ENCODE data around the gene MEIS1. TPM values are rescaled to one million over a fixed set of nuclear protein-coding genes. Genes with fewer than 3 reads are reported as not detected.

MEIS1 gene
- total RNA-seq, 1 experiment from 2014 or later = 4.4 TPM

DNA sequence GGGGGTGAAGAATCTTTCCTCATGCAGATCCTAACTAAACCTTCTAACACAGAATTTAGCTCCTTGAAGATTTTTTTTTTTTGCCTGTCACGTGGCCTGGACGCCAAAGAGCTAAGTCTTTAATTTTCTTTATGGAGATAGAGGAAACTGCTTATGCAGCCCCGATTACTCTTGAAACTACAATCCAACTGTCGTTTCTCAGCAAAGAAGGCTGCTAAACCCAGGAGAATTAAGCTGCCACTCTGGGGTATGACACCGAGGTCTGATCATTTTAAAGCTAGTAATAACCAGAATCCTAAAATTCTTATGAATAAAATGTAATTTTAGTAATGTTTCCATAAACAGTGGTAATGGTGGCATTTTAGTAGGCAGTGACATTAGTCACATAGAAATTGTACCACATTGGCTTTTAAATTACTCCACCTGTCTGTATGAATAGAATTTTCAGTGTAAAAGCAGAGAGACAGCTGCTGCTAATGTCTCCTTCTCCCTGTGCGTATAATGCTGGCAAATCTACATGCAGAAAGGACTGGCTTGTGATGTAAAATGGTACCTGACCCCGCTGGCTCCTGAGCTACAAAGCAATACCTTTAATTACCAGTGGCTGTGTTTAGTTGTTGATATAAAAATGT lies 86.5 kb downstream of the MEIS1 start:
- POLR2A ChIA-PET = interaction anchor here (0.6 to 0.9 kb wide), 2 partner anchors 45 to 1886 kb away, joined by 3 to 4 read pairs; no protein-coding TSS in a partner anchor
- Mint-ChIP-seq H3K9me3 (ENCODE audit: unreplicated experiment) (no peaks in the 10 kb centered on the region), H3K27ac (ENCODE audit: low read depth, unreplicated experiment) (no peak overlapping the region), H3K36me3 (ENCODE audit: insufficient read depth, unreplicated experiment) (peaks cover 13% of the 10 kb centered on the region), H3K4me3 (ENCODE audit: unreplicated experiment) (no peak overlapping the region), H3K4me1 (ENCODE audit: insufficient read depth, unreplicated experiment) (no peaks in the 10 kb centered on the region), H3K27me3 (ENCODE audit: insufficient read depth, unreplicated experiment) (no peaks in the 10 kb centered on the region)
- intact Hi-C loops (cut with micrococcal nuclease) = no loop called here
- DNase-seq (ENCODE audit: unreplicated experiment) = no peak
- BruUV-seq (replicated peaks) = no TSS peak
- CTCF ChIA-PET = interaction anchor here (0.6 kb wide), 1 partner anchor 1401 kb away, joined by 4 read pairs; no protein-coding TSS in a partner anchor
- TF ChIP-seq, protein P1, sequence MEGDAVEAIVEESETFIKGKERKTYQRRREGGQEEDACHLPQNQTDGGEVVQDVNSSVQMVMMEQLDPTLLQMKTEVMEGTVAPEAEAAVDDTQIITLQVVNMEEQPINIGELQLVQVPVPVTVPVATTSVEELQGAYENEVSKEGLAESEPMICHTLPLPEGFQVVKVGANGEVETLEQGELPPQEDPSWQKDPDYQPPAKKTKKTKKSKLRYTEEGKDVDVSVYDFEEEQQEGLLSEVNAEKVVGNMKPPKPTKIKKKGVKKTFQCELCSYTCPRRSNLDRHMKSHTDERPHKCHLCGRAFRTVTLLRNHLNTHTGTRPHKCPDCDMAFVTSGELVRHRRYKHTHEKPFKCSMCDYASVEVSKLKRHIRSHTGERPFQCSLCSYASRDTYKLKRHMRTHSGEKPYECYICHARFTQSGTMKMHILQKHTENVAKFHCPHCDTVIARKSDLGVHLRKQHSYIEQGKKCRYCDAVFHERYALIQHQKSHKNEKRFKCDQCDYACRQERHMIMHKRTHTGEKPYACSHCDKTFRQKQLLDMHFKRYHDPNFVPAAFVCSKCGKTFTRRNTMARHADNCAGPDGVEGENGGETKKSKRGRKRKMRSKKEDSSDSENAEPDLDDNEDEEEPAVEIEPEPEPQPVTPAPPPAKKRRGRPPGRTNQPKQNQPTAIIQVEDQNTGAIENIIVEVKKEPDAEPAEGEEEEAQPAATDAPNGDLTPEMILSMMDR (IDR thresholded peaks at IDR 0.05; ENCODE audit: unreplicated experiment) = no peak

DNA sequence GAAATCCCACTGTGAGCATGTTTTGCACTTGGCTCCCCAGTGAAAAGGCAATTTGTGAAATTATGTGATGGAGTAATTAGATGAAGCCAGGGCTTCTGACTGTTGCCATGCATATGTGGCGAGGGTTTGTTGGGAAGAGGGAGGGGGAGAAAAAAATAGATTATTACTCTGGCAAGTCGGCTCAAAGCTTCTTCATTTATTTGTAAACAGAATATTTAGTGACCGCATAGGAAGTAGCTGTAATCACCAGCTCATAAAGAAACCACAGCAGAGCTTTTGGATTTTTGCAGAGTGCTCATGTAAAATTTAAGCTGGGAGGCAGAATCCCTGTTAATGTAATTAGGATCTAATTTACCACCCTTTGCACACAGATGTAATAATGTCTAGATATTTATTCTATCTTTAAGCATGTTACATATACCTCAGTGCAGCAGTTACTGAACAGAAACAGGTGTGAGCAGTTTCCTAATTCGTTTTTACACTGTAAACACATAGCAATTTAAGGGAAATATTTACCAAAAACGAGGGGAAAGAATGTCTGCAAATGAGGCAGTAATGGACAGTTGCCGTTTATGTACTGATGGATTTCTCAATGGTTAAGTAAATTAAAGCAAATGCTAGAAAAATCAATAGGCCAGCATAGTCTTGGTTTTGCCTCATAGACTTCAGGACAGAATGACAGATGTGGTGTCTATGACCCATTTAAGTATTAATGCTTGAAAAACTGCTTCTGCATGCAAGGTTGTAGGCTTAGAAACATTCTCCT lies 87.9 kb downstream of the MEIS1 start:
- Mint-ChIP-seq H3K27ac (ENCODE audit: low read depth, unreplicated experiment) (no peak overlapping the region), H3K36me3 (ENCODE audit: insufficient read depth, unreplicated experiment) (peaks cover 17% of the 10 kb centered on the region), H3K4me3 (ENCODE audit: unreplicated experiment) (no peak overlapping the region), H3K9me3 (ENCODE audit: unreplicated experiment) (no peaks in the 10 kb centered on the region), H3K4me1 (ENCODE audit: insufficient read depth, unreplicated experiment) (no peaks in the 10 kb centered on the region), H3K27me3 (ENCODE audit: insufficient read depth, unreplicated experiment) (no peaks in the 10 kb centered on the region)
- intact Hi-C loops (cut with micrococcal nuclease) = no loop called here
- no TSS peak for BruUV-seq (replicated peaks)
- ChIA-PET CTCF (interaction anchor here (0.6 to 0.7 kb wide), 2 partner anchors 393 to 1126 kb away, joined by 3 read pairs; no protein-coding TSS in a partner anchor), POLR2A (interaction anchor here (0.9 kb wide), 1 partner anchor 10 kb away, joined by 3 read pairs; no protein-coding TSS in a partner anchor)
- TF ChIP-seq, protein P1 (IDR thresholded peaks at IDR 0.05; ENCODE audit: unreplicated experiment) = no peak
- DNase-seq (ENCODE audit: unreplicated experiment) = no peak

DNA sequence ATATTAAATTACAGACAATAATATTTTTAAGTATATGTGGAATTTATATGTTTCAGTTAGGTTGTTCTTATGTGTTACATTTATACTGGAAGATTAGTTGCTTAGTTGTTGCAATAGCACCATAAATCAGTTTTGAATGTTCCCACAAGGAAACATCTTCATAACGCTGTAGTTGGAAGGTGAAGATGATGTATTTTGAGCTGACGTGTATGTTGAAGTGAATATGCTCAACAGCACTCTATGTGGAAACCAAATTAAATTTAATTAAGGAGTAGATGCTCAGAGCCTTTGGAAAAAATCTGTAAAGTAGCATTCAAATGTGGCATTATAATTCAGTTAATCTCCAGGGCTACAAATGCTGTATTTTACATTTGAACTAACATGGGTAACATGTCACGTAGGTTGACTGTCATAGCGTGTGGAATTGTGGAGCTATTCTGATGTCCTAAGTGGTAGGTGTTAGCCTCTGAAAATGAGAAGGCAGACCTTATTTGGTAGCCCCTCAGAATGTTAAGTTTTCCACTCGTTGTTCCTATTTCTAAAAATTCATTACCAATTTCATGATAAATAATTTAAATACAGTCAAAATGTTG lies 88.5 kb downstream of the MEIS1 start:
- CTCF ChIA-PET = interaction anchor here (0.7 kb wide), 1 partner anchor 1125 kb away, joined by 3 read pairs; no protein-coding TSS in a partner anchor
- Mint-ChIP-seq H3K36me3 (ENCODE audit: insufficient read depth, unreplicated experiment) (peaks cover 13% of the 10 kb centered on the region), H3K27ac (ENCODE audit: low read depth, unreplicated experiment) (no peak overlapping the region), H3K4me1 (ENCODE audit: insufficient read depth, unreplicated experiment) (no peaks in the 10 kb centered on the region), H3K27me3 (ENCODE audit: insufficient read depth, unreplicated experiment) (no peaks in the 10 kb centered on the region), H3K9me3 (ENCODE audit: unreplicated experiment) (no peaks in the 10 kb centered on the region), H3K4me3 (ENCODE audit: unreplicated experiment) (no peak overlapping the region)
- no peak for DNase-seq (ENCODE audit: unreplicated experiment)
- TF ChIP-seq, protein P1 (IDR thresholded peaks at IDR 0.05; ENCODE audit: unreplicated experiment) = no peak
- BruUV-seq (replicated peaks) = no TSS peak
- intact Hi-C loops (cut with micrococcal nuclease) = no loop called here
- POLR2A ChIA-PET = no interaction called here

DNA sequence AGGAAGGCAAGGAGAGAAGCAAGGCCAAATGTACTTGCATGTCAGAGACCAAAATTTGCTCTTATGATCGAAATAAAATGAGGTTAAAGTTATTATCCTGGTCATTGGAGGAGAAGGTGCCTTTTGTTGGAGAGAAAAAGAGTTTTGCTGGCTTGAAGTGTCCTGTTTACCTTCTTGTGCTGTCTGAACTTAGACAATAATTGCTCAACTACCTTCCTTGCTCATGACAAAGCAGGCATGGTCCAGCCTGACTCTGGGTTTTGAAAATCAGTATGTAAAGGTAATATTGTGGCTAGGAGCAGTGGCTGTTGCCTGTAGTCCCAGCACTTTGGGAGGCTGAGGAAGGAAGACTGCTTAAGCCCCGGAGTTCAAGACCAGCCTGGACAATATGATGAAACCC lies 89.1 kb downstream of the MEIS1 start:
- no peaks in the 10 kb centered on the region for H3K4me1 Mint-ChIP-seq (ENCODE audit: insufficient read depth, unreplicated experiment)
- H3K27ac Mint-ChIP-seq (ENCODE audit: low read depth, unreplicated experiment) = no peak overlapping the region
- no peak overlapping the region for H3K4me3 Mint-ChIP-seq (ENCODE audit: unreplicated experiment)
- no TSS peak for BruUV-seq (replicated peaks)
- H3K36me3 Mint-ChIP-seq (ENCODE audit: insufficient read depth, unreplicated experiment) = peaks cover 19% of the 10 kb centered on the region
- CTCF ChIA-PET = no interaction called here
- H3K9me3 Mint-ChIP-seq (ENCODE audit: unreplicated experiment) = no peaks in the 10 kb centered on the region
- TF ChIP-seq, protein P1 (IDR thresholded peaks at IDR 0.05; ENCODE audit: unreplicated experiment) = no peak
- H3K27me3 Mint-ChIP-seq (ENCODE audit: insufficient read depth, unreplicated experiment) = no peaks in the 10 kb centered on the region
- POLR2A ChIA-PET = interaction anchor here (0.6 kb wide), 1 partner anchor 311 kb away, joined by 3 read pairs; no protein-coding TSS in a partner anchor
- DNase-seq (ENCODE audit: unreplicated experiment) = no peak
- intact Hi-C loops (cut with micrococcal nuclease) = no loop called here
